Mesenchymal stem cell (in vitro differentiated cells and primary cell): ENCODE measurements around the gene PTGFRN.

ENCODE experiments used
- DNase-seq: peaks from one replicate; pipeline ENCODE4 v3.0.0-alpha.2; 2013
- H2AFZ ChIP-seq: one replicate; pipeline ENCODE4 v1.6.1; 2013; ENCODE audit warnings: low read depth, mild to moderate bottlenecking, control low read depth, inconsistent platforms, low read length, moderate library complexity
- H2AK5ac ChIP-seq: 2 replicates; pipeline ENCODE4 v1.6.1; 2013; ENCODE audit warnings: low read length, moderate library complexity, mild to moderate bottlenecking, inconsistent platforms; ENCODE audit not compliant: severe bottlenecking
- H2BK120ac ChIP-seq: one replicate; pipeline ENCODE4 v1.6.1; 2013; ENCODE audit warnings: low read depth, mild to moderate bottlenecking, inconsistent platforms, low read length, moderate library complexity
- H2BK12ac ChIP-seq, 2 experiments: one replicate each; pipeline ENCODE4 v1.6.1; 2013; ENCODE audit warnings: inconsistent platforms in 2 of 2, low read length in 2 of 2, mild to moderate bottlenecking in 2 of 2, moderate library complexity in 2 of 2, control low read depth in 1 of 2
- H2BK15ac ChIP-seq: one replicate; pipeline ENCODE4 v1.6.1; 2013; ENCODE audit warnings: mild to moderate bottlenecking, low read depth, inconsistent platforms; ENCODE audit not compliant: poor library complexity, severe bottlenecking
- H2BK5ac ChIP-seq: 2 replicates; pipeline ENCODE4 v1.6.1; 2013; ENCODE audit warnings: low read depth, mild to moderate bottlenecking, low read length, control low read depth, inconsistent platforms; ENCODE audit not compliant: poor library complexity, severe bottlenecking
- H3K14ac ChIP-seq, 2 experiments: one replicate each; pipeline ENCODE4 v1.6.1; 2013; ENCODE audit warnings: inconsistent platforms in 2 of 2, low read length in 2 of 2, control low read depth in 1 of 2, mild to moderate bottlenecking in 1 of 2, moderate library complexity in 1 of 2
- H3K18ac ChIP-seq, 2 experiments: one replicate each; pipeline ENCODE4 v1.6.1; 2013; ENCODE audit warnings: inconsistent platforms in 2 of 2, low read length in 2 of 2, control low read depth in 1 of 2, low read depth in 1 of 2, mild to moderate bottlenecking in 1 of 2
- H3K23ac ChIP-seq, 2 experiments: one replicate each; pipeline ENCODE4 v1.6.1; 2013; ENCODE audit warnings: inconsistent platforms in 2 of 2, low read length in 2 of 2, mild to moderate bottlenecking in 2 of 2, moderate library complexity in 2 of 2, control low read depth in 1 of 2
- H3K27ac ChIP-seq: 2 replicates; pipeline ENCODE4 v1.5.1; 2013; ENCODE audit warnings: mild to moderate bottlenecking, moderate library complexity, low read length, control low read depth, inconsistent platforms; ENCODE audit not compliant: poor library complexity, severe bottlenecking
- H3K27me3 ChIP-seq, 2 experiments: 2 replicates each; pipeline versions ENCODE4 v1.6.1 to v1.7.0; 2013; ENCODE audit warnings: low read length in 2 of 2, mild to moderate bottlenecking in 2 of 2, moderate library complexity in 2 of 2, control low read depth in 1 of 2, inconsistent platforms in 1 of 2; ENCODE audit not compliant: control insufficient read depth in 1 of 2, insufficient read depth in 1 of 2
- H3K36me3 ChIP-seq, 2 experiments: 2 replicates each; pipeline versions ENCODE4 v1.6.1 to v1.7.0; 2013; ENCODE audit warnings: low read length in 2 of 2, control low read depth in 1 of 2, inconsistent platforms in 1 of 2, low read depth in 1 of 2, mild to moderate bottlenecking in 1 of 2; ENCODE audit not compliant: insufficient read depth in 2 of 2, control insufficient read depth in 1 of 2
- H3K4ac ChIP-seq, 2 experiments: one replicate each; pipeline ENCODE4 v1.6.1; 2013; ENCODE audit warnings: inconsistent platforms in 2 of 2, low read length in 2 of 2, mild to moderate bottlenecking in 2 of 2, moderate library complexity in 2 of 2, control low read depth in 1 of 2, low read depth in 1 of 2
- H3K4me1 ChIP-seq: 2 replicates; pipeline ENCODE4 v1.6.1; 2013; ENCODE audit warnings: low read depth, low read length, control low read depth; ENCODE audit not compliant: control insufficient read depth, insufficient read depth
- H3K4me2 ChIP-seq: 2 replicates; pipeline ENCODE4 v1.6.1; 2013; ENCODE audit warnings: low read length, mild to moderate bottlenecking, inconsistent platforms; ENCODE audit not compliant: poor library complexity, severe bottlenecking
- H3K4me3 ChIP-seq, 2 experiments: 2 replicates each; pipeline versions ENCODE4 v1.5.1 to v1.7.0; 2013; ENCODE audit warnings: low read length in 2 of 2, mild to moderate bottlenecking in 2 of 2, control low read depth in 1 of 2, low read depth in 1 of 2; ENCODE audit not compliant: insufficient read depth in 1 of 2
- H3K79me1 ChIP-seq: replicated peaks from 2 replicates; pipeline ENCODE4 v1.6.1; 2013; ENCODE audit warnings: mild to moderate bottlenecking, control low read depth, low read length, inconsistent platforms; ENCODE audit not compliant: poor library complexity, severe bottlenecking
- H3K9ac ChIP-seq: 2 replicates; pipeline ENCODE4 v1.7.0; 2013; ENCODE audit warnings: mild to moderate bottlenecking, low read length, moderate library complexity
- H3K9me3 ChIP-seq: 2 replicates; pipeline ENCODE4 v1.7.0; 2013; ENCODE audit warnings: mild to moderate bottlenecking, low read length; ENCODE audit not compliant: control insufficient read depth
- H4K8ac ChIP-seq: one replicate; pipeline ENCODE4 v1.6.1; 2013; ENCODE audit warnings: inconsistent platforms, mild to moderate bottlenecking, low read length, moderate library complexity
- H4K91ac ChIP-seq: one replicate; pipeline ENCODE4 v1.6.1; 2013; ENCODE audit warnings: mild to moderate bottlenecking, low read length, inconsistent platforms
- WGBS: methylation state at CpG from one replicate; pipeline ENCODE4 v1.1.7; 2013; ENCODE audit warnings: mixed read lengths; 5-methylcytosine and 5-hydroxymethylcytosine counted together

PTGFRN gene

GRCh38 chr1:116986421-116987255 is 76.9 kb downstream of the PTGFRN start:
- Histone ChIP-seq H2AFZ (no peak overlapping the region), H3K9me3 (no peaks in the 10 kb centered on the region), H2AK5ac (no peak overlapping the region), H3K14ac (no peak overlapping the region), H3K4me1 (peaks cover 27% of the 10 kb centered on the region), H3K4me2 (no peak overlapping the region), H2BK120ac (no peak overlapping the region), H3K18ac (no peak overlapping the region), H2BK15ac (no peak overlapping the region), H3K79me1 (peaks cover 5% of the 10 kb centered on the region), H2BK12ac (no peak overlapping the region), H3K27me3 (no peaks in the 10 kb centered on the region), H2BK5ac (no peak overlapping the region), H3K4ac (no peak overlapping the region), H3K36me3 (peaks cover 3 to 16% of the 10 kb centered on the region in 2 experiments), H3K9ac (no peak overlapping the region), H4K8ac (no peak overlapping the region), H3K23ac (no peak overlapping the region), H4K91ac (no peak overlapping the region), H3K4me3 (no peak overlapping the region), H3K27ac (peak overlapping the region; percentile 0)
- no peak for DNase-seq
- 94% methylated on average over 28 of the region's 29 CpGs for WGBS

- 91% methylated on average over 11 of the region's 11 CpGs for WGBS
- Histone ChIP-seq H3K9me3 (no peaks in the 10 kb centered on the region), H3K18ac (no peak overlapping the region), H3K4me2 (no peak overlapping the region), H3K27me3 (no peaks in the 10 kb centered on the region), H3K4ac (no peak overlapping the region), H2BK12ac (no peak overlapping the region), H2BK15ac (no peak overlapping the region), H3K14ac (no peak overlapping the region), H3K4me1 (peaks cover 27% of the 10 kb centered on the region), H2BK5ac (no peak overlapping the region), H2AK5ac (no peak overlapping the region), H2AFZ (no peak overlapping the region), H3K36me3 (peaks cover 3 to 16% of the 10 kb centered on the region in 2 experiments), H3K27ac (no peak overlapping the region), H4K91ac (no peak overlapping the region), H3K9ac (no peak overlapping the region), H3K23ac (no peak overlapping the region), H3K4me3 (no peak overlapping the region), H2BK120ac (no peak overlapping the region), H3K79me1 (peaks cover 8% of the 10 kb centered on the region), H4K8ac (no peak overlapping the region)
- no peak for DNase-seq
Observed at GRCh38 chr1:116987256-116987555, 77.5 kb downstream of the PTGFRN start.

- Histone ChIP-seq H3K9me3 (no peaks in the 10 kb centered on the region), H3K14ac (no peak overlapping the region), H2BK5ac (no peak overlapping the region), H3K9ac (no peak overlapping the region), H3K27ac (peak overlapping the region; percentile 71), H3K23ac (no peak overlapping the region), H3K27me3 (no peaks in the 10 kb centered on the region), H3K18ac (no peak overlapping the region), H3K4me1 (peaks cover 27% of the 10 kb centered on the region), H3K4me2 (no peak overlapping the region), H3K4ac (no peak overlapping the region), H2BK120ac (no peak overlapping the region), H3K4me3 (peak overlapping the region in 1 of 2 experiments; percentile 27), H4K8ac (no peak overlapping the region), H2BK12ac (no peak overlapping the region), H3K79me1 (peaks cover 6% of the 10 kb centered on the region), H4K91ac (no peak overlapping the region), H2AFZ (no peak overlapping the region), H3K36me3 (peaks cover 3 to 13% of the 10 kb centered on the region in 2 experiments), H2AK5ac (no peak overlapping the region), H2BK15ac (no peak overlapping the region)
- DNase-seq = peak; percentile 53
- 52% methylated on average over 7 of the region's 7 CpGs for WGBS
Observed at GRCh38 chr1:116988248-116988647, 78.5 kb downstream of the PTGFRN start.

GRCh38 chr1:116988908-116989307 is 79.2 kb downstream of the PTGFRN start:
- H2BK5ac ChIP-seq = no peak overlapping the region
- H3K4me3 ChIP-seq = no peak overlapping the region
- peak overlapping the region; percentile 29 for H2AK5ac ChIP-seq
- H3K36me3 ChIP-seq = peaks cover 3 to 13% of the 10 kb centered on the region in 2 experiments
- no peak overlapping the region for H3K18ac ChIP-seq
- H3K4ac ChIP-seq = no peak overlapping the region
- DNase-seq = no peak
- H3K4me2 ChIP-seq = no peak overlapping the region
- H3K4me1 ChIP-seq = peaks cover 27% of the 10 kb centered on the region
- no peak overlapping the region for H2BK120ac ChIP-seq
- no peaks in the 10 kb centered on the region for H3K9me3 ChIP-seq
- WGBS = 100% methylated on average over 2 of the region's 2 CpGs
- peaks cover 6% of the 10 kb centered on the region for H3K79me1 ChIP-seq
- peak overlapping the region; percentile 85 for H3K9ac ChIP-seq
- H4K91ac ChIP-seq = no peak overlapping the region
- H2AFZ ChIP-seq = no peak overlapping the region
- no peak overlapping the region for H2BK15ac ChIP-seq
- no peak overlapping the region for H4K8ac ChIP-seq
- H3K27me3 ChIP-seq = no peaks in the 10 kb centered on the region
- H3K14ac ChIP-seq = no peak overlapping the region
- peak overlapping the region; percentile 71 for H3K27ac ChIP-seq
- H3K23ac ChIP-seq = no peak overlapping the region
- H2BK12ac ChIP-seq = no peak overlapping the region
